H1 (cell line): Measurements from ENCODE around the gene HCK. TPM values are rescaled to one million over a fixed set of nuclear protein-coding genes. Genes with fewer than 3 reads are reported as not detected.

Source experiments
- BRCA1 ChIP-seq: IDR thresholded peaks from 2 replicates; pipeline ENCODE4 v1.6.1; 2012; ENCODE audit warnings: low read depth, low read length, improper control_type of control experiment
- CREB1 ChIP-seq: IDR thresholded peaks from 2 replicates; pipeline ENCODE4 v1.6.1; 2012; ENCODE audit warnings: inconsistent platforms
- FOSL1 ChIP-seq: IDR thresholded peaks from 2 replicates; pipeline ENCODE4 v1.6.1; 2011; ENCODE audit warnings: mild to moderate bottlenecking, low read depth, low read length, moderate library complexity; ENCODE audit not compliant: insufficient read depth
- PHF8 ChIP-seq: fragments of 200-600 bp; sonication (generic); conservative IDR thresholded peaks from 2 replicates; pipeline ENCODE4 v1.7.1; 2012; ENCODE audit warnings: low read depth, mild to moderate bottlenecking, inconsistent platforms, low read length, moderate library complexity
- polyA plus RNA-seq, 7 experiments: library from polyadenylated mRNA; depleted of rRNA in 3 of 7; stranded (reverse) in 5 of 7; unstranded in 2 of 7; fragments of >200 nt in 5 of 7; fragments of 200-250 nt in 2 of 7; gene quantifications; 1 replicate in 5 of 7; 2 replicates in 1 of 7; 4 replicates in 1 of 7; pipeline versions ENCODE4 v1.2.1 to v1.2.3, GENCODE V29; 2011 to 2013; ENCODE audit warnings: missing spikeins in 2 of 7, mixed read lengths in 2 of 7
- total RNA-seq: library from RNA; stranded (reverse); fragmentation: NEBNext Ultra II Directional; extraction: Animal tissue kit (Norgen Biotek cat#: 25700); gene quantifications from 2 replicates; pipeline ENCODE4 v1.2.1, GENCODE V29; 2021

Gene HCK
- total and polyA plus RNA-seq, 2 of the 8 experiments (the other 6 are each of a cell fraction or from before 2014, with no cell fraction given): 0.37 to 4.3 TPM

DNA sequence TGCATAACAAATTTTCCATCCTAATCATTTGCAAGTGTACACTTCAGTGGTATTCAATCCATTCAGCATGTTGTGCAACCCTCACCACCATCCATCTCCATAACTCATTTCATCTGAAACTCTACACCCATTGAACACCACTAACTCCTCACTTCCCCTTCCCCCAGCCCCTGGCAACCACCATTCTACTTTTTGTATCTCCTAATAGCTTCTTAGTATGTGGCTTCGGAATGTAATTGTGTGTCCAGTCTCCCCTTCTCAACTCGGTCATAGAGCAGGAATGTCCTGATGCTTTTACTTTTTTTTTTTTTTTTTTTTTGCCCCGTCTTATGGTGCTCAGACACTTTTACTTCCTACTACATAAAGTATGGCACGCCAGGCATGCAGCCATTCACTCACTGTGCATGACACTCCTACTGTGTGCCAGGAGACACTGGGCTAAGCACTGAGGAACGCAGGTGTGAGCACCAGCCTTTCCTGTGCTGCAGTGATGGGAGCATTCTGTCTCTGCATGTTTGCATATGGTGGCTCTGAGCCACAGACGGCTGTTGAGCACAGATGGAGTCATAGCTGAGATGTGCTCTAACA lies 15.3 kb downstream of the HCK start (continued):
- no peak for TF ChIP-seq PHF8
- no peak for TF ChIP-seq CREB1
- TF ChIP-seq BRCA1: no peak
- TF ChIP-seq FOSL1: no peak
